H1 (cell line): ENCODE measurements around the gene C19orf25. TPM values are rescaled to one million over a fixed set of nuclear protein-coding genes. Genes with fewer than 3 reads are reported as not detected.

Experiments used
- CTCF ChIA-PET: fragments of 300-600 bp; sonication (Branson Sonifier 250); formaldehyde crosslinking; loops from one replicate; lab custom pipeline; 2021; ENCODE audit not compliant: partially characterized antibody; lab: Charles Lee
- POLR2A ChIA-PET: fragments of 300-600 bp; sonication (Branson Sonifier 250); formaldehyde crosslinking; loops from one replicate; lab custom pipeline; 2021; ENCODE audit warnings: inconsistent platforms; ENCODE audit not compliant: partially characterized antibody; lab: Charles Lee
- DNase-seq, 2 experiments: peaks; one replicate each; pipeline versions ENCODE4 v3.0.0 to v3.0.0-alpha.2; 2010 to 2022; ENCODE audit warnings: low spot score in 2 of 2, low read depth in 1 of 2, mixed read lengths in 1 of 2
- FAIRE-seq: peaks from 2 replicates; lab custom pipeline; 2011; peaks lifted over from hg19 to GRCh38; lab: Jason Lieb, UNC
- H2AFZ ChIP-seq: 2 replicates; pipeline ENCODE4 v1.8.1; 2012; ENCODE audit warnings: low read length, inconsistent platforms
- H2AK5ac ChIP-seq: 2 replicates; pipeline ENCODE4 v1.6.1; 2013; ENCODE audit warnings: low read depth, low read length
- H2BK120ac ChIP-seq: replicated peaks from 2 replicates; pipeline ENCODE3; 2013; ENCODE audit warnings: low read depth, low read length, inconsistent platforms
- H2BK12ac ChIP-seq: 2 replicates; pipeline ENCODE4 v1.6.1; 2013; ENCODE audit warnings: low read depth, low read length
- H2BK15ac ChIP-seq: 2 replicates; pipeline ENCODE4 v1.6.1; 2013; ENCODE audit warnings: low read length
- H2BK20ac ChIP-seq: 2 replicates; pipeline ENCODE4 v1.6.1; 2013; ENCODE audit warnings: low read length
- H2BK5ac ChIP-seq: 2 replicates; pipeline ENCODE4 v1.6.1; 2013; ENCODE audit warnings: low read depth, low read length
- H3K14ac ChIP-seq: 2 replicates; pipeline ENCODE4 v1.6.1; 2013; ENCODE audit warnings: inconsistent platforms; ENCODE audit not compliant: insufficient read length
- H3K18ac ChIP-seq: 2 replicates; pipeline ENCODE4 v1.6.1; 2013; ENCODE audit warnings: low read length; ENCODE audit errors: extremely low read depth
- H3K23ac ChIP-seq: 2 replicates; pipeline ENCODE4 v1.6.1; 2013; ENCODE audit warnings: inconsistent platforms; ENCODE audit not compliant: insufficient read length
- H3K23me2 ChIP-seq: 2 replicates; pipeline ENCODE4 v1.6.1; 2013; ENCODE audit warnings: low read depth, low read length
- H3K27ac ChIP-seq: 2 replicates; pipeline ENCODE4 v1.6.1; 2011; ENCODE audit warnings: low read depth, low read length, inconsistent platforms
- H3K27me3 ChIP-seq, 4 experiments: replicated peaks in 1 of 4; 1 replicate in 1 of 4; 2 replicates in 3 of 4; pipeline versions ENCODE4 v1.6.1 to v1.8.1; 2011 to 2013; ENCODE audit warnings: low read length in 3 of 4, mild to moderate bottlenecking in 3 of 4, inconsistent platforms in 2 of 4, mixed read lengths in 2 of 4, moderate library complexity in 1 of 4; ENCODE audit not compliant: control insufficient read depth in 3 of 4, insufficient read depth in 3 of 4; ENCODE audit errors: extremely low read depth in 1 of 4
- H3K36me3 ChIP-seq, 4 experiments: 2 replicates each; pipeline versions ENCODE4 v1.6.1 to v1.8.1; 2011 to 2013; ENCODE audit warnings: mild to moderate bottlenecking in 4 of 4, low read length in 3 of 4, moderate library complexity in 2 of 4, control low read depth in 1 of 4, inconsistent platforms in 1 of 4; ENCODE audit not compliant: insufficient read depth in 4 of 4, control insufficient read depth in 2 of 4
- H3K4ac ChIP-seq: replicated peaks from 2 replicates; pipeline ENCODE3; 2013; ENCODE audit warnings: low read length, low read depth, mixed read lengths, inconsistent platforms; ENCODE audit not compliant: insufficient read length
- H3K4me1 ChIP-seq, 4 experiments: replicated peaks in 1 of 4; 1 replicate in 1 of 4; 2 replicates in 3 of 4; pipeline versions ENCODE4 v1.6.1 to v1.8.1; 2011 to 2013; ENCODE audit warnings: low read length in 3 of 4, inconsistent platforms in 2 of 4, mixed read lengths in 1 of 4; ENCODE audit not compliant: insufficient read depth in 4 of 4, control insufficient read depth in 3 of 4
- H3K4me2 ChIP-seq, 2 experiments: 2 replicates each; pipeline versions ENCODE4 v1.6.1 to v1.8.1; 2011 to 2013; ENCODE audit warnings: low read depth in 2 of 2, low read length in 2 of 2, control low read depth in 1 of 2, inconsistent platforms in 1 of 2, mild to moderate bottlenecking in 1 of 2; ENCODE audit not compliant: insufficient read depth in 1 of 2
- H3K4me3 ChIP-seq, 4 experiments: fragments of 200-600, 300-600 bp in 1 of 4; sonication (generic), shearing (Covaris generic), sonication (Bioruptor Twin) in 1 of 4; 2 replicates each; pipeline versions ENCODE4 v1.5.1 to v1.8.1; 2011 to 2016; ENCODE audit warnings: low read length in 4 of 4, low read depth in 3 of 4, control low read depth in 2 of 4, inconsistent platforms in 2 of 4, mild to moderate bottlenecking in 2 of 4, mixed read lengths in 1 of 4, moderate library complexity in 1 of 4; ENCODE audit not compliant: insufficient read depth in 2 of 4; ENCODE audit errors: extremely low read depth in 1 of 4
- H3K56ac ChIP-seq: replicated peaks from 2 replicates; pipeline ENCODE3; 2013; ENCODE audit warnings: low read depth, mild to moderate bottlenecking, mixed read lengths, low read length, inconsistent platforms; ENCODE audit not compliant: insufficient read length
- H3K79me1 ChIP-seq: 2 replicates; pipeline ENCODE4 v1.6.1; 2013; ENCODE audit warnings: low read depth, low read length, control low read depth
- H3K79me2 ChIP-seq, 2 experiments: 2 replicates each; pipeline versions ENCODE4 v1.6.1 to v1.8.1; 2012 to 2013; ENCODE audit warnings: low read length in 2 of 2, mild to moderate bottlenecking in 2 of 2, inconsistent platforms in 1 of 2; ENCODE audit not compliant: insufficient read depth in 2 of 2, control insufficient read depth in 1 of 2
- H3K9ac ChIP-seq, 4 experiments: replicated peaks in 1 of 4; 1 replicate in 1 of 4; 2 replicates in 3 of 4; pipeline versions ENCODE4 v1.6.1 to v1.8.1; 2011 to 2013; ENCODE audit warnings: low read depth in 3 of 4, low read length in 3 of 4, control low read depth in 2 of 4, mild to moderate bottlenecking in 2 of 4, moderate library complexity in 2 of 4, inconsistent platforms in 1 of 4; ENCODE audit errors: extremely low read depth in 1 of 4
- H3K9me3 ChIP-seq, 2 experiments: 2 replicates each; pipeline versions ENCODE4 v1.6.1 to v1.8.1; 2012 to 2013; ENCODE audit warnings: mild to moderate bottlenecking in 2 of 2, moderate library complexity in 2 of 2, control low read depth in 1 of 2, inconsistent platforms in 1 of 2, low read depth in 1 of 2, low read length in 1 of 2, mixed read lengths in 1 of 2; ENCODE audit not compliant: insufficient read depth in 2 of 2
- H4K20me1 ChIP-seq, 2 experiments: replicated peaks in 1 of 2; 2 replicates each; pipeline versions ENCODE3 to v1.8.1; 2011 to 2013; ENCODE audit warnings: inconsistent platforms in 2 of 2, low read length in 2 of 2, mild to moderate bottlenecking in 1 of 2; ENCODE audit not compliant: insufficient read depth in 2 of 2, control insufficient read depth in 1 of 2
- H4K5ac ChIP-seq: 2 replicates; pipeline ENCODE4 v1.6.1; 2013; ENCODE audit warnings: low read length, low read depth, mixed read lengths, inconsistent platforms; ENCODE audit not compliant: insufficient read length
- H4K8ac ChIP-seq: 2 replicates; pipeline ENCODE4 v1.8.0; 2013; ENCODE audit warnings: mild to moderate bottlenecking, moderate library complexity, low read length, inconsistent platforms; ENCODE audit not compliant: insufficient read depth; ENCODE audit errors: extremely low read depth
- H4K91ac ChIP-seq: replicated peaks from 2 replicates; pipeline ENCODE3; 2013; ENCODE audit warnings: low read length, mixed read lengths, inconsistent platforms; ENCODE audit not compliant: insufficient read length
- BRCA1 ChIP-seq: IDR thresholded peaks from 2 replicates; pipeline ENCODE4 v1.6.1; 2012; ENCODE audit warnings: low read depth, low read length, improper control_type of control experiment
- CEBPB ChIP-seq: IDR thresholded peaks from 2 replicates; pipeline ENCODE4 v1.6.1; 2012; ENCODE audit warnings: low read depth, low read length
- CHD1 ChIP-seq: IDR thresholded peaks from 2 replicates; pipeline ENCODE4 v1.6.1; 2012; ENCODE audit warnings: low read depth, low read length, improper control_type of control experiment
- CHD2 ChIP-seq: IDR thresholded peaks from 2 replicates; pipeline ENCODE4 v1.6.1; 2012; ENCODE audit warnings: low read length, improper control_type of control experiment
- CTBP2 ChIP-seq: IDR thresholded peaks from 2 replicates; pipeline ENCODE4 v1.7.0; 2011; ENCODE audit warnings: borderline replicate concordance, mild to moderate bottlenecking, moderate library complexity, mixed read lengths, low read length; ENCODE audit not compliant: insufficient read depth, insufficient read length
- GABPA ChIP-seq: IDR thresholded peaks from 2 replicates; pipeline ENCODE4 v1.6.1; 2011; ENCODE audit warnings: mild to moderate bottlenecking, low read length, moderate library complexity, borderline replicate concordance; ENCODE audit not compliant: insufficient read depth
- JUND ChIP-seq: IDR thresholded peaks from 2 replicates; pipeline ENCODE4 v1.6.1; 2011; ENCODE audit warnings: mild to moderate bottlenecking, improper control_type of control experiment, low read length
- KDM4A ChIP-seq: IDR thresholded peaks from one replicate; pipeline ENCODE4 v1.7.1; 2012; ENCODE audit warnings: low read depth, mild to moderate bottlenecking, moderate library complexity, low read length, inconsistent platforms; ENCODE audit not compliant: severe bottlenecking
- RAD21 ChIP-seq, 2 experiments: IDR thresholded peaks in 1 of 2; conservative IDR thresholded peaks in 1 of 2; 2 replicates each; pipeline ENCODE4 v1.6.1; 2011; ENCODE audit warnings: low read depth in 2 of 2, low read length in 2 of 2, improper control_type of control experiment in 1 of 2, inconsistent platforms in 1 of 2, mild to moderate bottlenecking in 1 of 2, moderate library complexity in 1 of 2
- SP1 ChIP-seq: IDR thresholded peaks from 2 replicates; pipeline ENCODE4 v1.6.1; 2011; ENCODE audit warnings: low read depth, low read length
- WGBS, 2 experiments: shearing (Covaris generic) in 1 of 2; methylation state at CpG; one replicate each; pipeline versions ENCODE4 v1.1.6 to v1.1.7; 2013 to 2015; ENCODE audit warnings: low lambda C conversion rate in 2 of 2, mixed read lengths in 2 of 2, inconsistent platforms in 1 of 2, low coverage in 1 of 2, missing lambda C conversion rate in 1 of 2; ENCODE audit not compliant: insufficient replicate concordance in 2 of 2, insufficient coverage in 1 of 2, insufficient read length in 1 of 2; ENCODE audit errors: extremely low coverage in 1 of 2, missing lambda C conversion rate in 1 of 2; 5-methylcytosine and 5-hydroxymethylcytosine counted together
- polyA plus RNA-seq, 7 experiments: library from polyadenylated mRNA; depleted of rRNA in 3 of 7; stranded (reverse) in 5 of 7; unstranded in 2 of 7; fragments of >200 nt in 5 of 7; fragments of 200-250 nt in 2 of 7; gene quantifications; 1 replicate in 5 of 7; 2 replicates in 1 of 7; 4 replicates in 1 of 7; pipeline versions ENCODE4 v1.2.1 to v1.2.3, GENCODE V29; 2011 to 2013; ENCODE audit warnings: missing spikeins in 2 of 7, mixed read lengths in 2 of 7
- total RNA-seq: library from RNA; stranded (reverse); fragmentation: NEBNext Ultra II Directional; extraction: Animal tissue kit (Norgen Biotek cat#: 25700); gene quantifications from 2 replicates; pipeline ENCODE4 v1.2.1, GENCODE V29; 2021

Gene C19orf25
- total and polyA plus RNA-seq, 2 of the 8 experiments (the other 6 are each of a cell fraction or from before 2014, with no cell fraction given): 41.3 to 67.4 TPM

DNA sequence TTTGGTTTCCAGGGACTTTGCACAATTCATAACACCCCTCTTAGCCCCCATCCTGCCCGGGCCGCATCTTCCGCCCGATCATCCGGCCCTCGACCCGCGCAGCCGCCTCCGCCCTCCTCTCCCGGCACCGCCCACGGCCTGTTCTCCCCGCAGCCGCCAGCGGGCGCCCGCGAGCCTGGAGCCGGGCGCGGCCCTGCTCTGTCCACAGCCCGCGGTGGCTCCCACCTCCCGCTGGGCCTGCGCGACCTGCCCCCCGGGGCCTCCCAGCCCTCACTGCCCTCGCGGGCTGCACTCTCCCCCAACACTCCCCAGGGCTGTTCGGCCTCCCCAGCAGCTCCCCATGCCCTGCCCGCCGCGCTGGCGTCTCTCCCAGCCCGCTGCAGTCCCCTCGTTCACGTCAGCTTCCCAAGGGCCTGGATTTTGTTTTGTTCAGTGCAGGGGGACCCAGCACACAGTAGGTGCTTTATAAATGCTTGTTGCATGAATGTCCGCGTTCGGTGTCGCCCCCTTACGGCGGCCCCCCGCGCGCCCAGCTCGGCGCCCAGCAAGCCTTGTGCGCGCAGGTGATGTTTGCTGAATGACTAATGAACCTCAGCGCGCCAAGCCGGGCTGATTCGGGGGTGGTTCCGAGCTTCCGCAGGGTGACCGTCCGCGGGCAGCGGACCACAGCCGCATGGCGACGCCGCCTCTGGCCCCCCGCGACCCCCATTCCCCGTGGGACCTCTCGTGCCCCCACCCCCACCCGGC is 33.7 kb downstream of the C19orf25 start:
- Histone ChIP-seq H4K20me1 (peaks cover 19 to 20% of the 10 kb centered on the region in 2 experiments), H4K5ac (no peak overlapping the region), H3K18ac (no peak overlapping the region; the same call in 1 of the 2 replicates), H3K4ac (no peak overlapping the region), H3K9me3 (no peaks in the 10 kb centered on the region), H3K4me2 (peak overlapping the region; percentile 11 to 76), H2BK12ac (no peak overlapping the region), H3K79me1 (peaks cover 3% of the 10 kb centered on the region), H2AK5ac (no peak overlapping the region), H3K9ac (no peak overlapping the region), H2BK5ac (no peak overlapping the region; the same call in 1 of the 2 replicates), H3K4me3 (peak overlapping the region; percentile 49 to 74 (median 66)), H2AFZ (no peak overlapping the region), H2BK120ac (no peak overlapping the region), H3K4me1 (peaks cover 0 to 18% (median 7%) of the 10 kb centered on the region in 4 experiments; a peak in 5 of 7 replicates), H4K91ac (no peak overlapping the region), H3K36me3 (peaks cover 19 to 23% (median 22%) of the 10 kb centered on the region in 4 experiments), H4K8ac (peak overlapping the region; percentile 69; the same call in 1 of the 2 replicates), H2BK20ac (no peak overlapping the region), H3K79me2 (peaks cover 0 to 4% of the 10 kb centered on the region in 2 experiments; a peak in 1 of 4 replicates), H2BK15ac (peak overlapping the region; percentile 72; the same call in 1 of the 2 replicates), H3K14ac (no peak overlapping the region), H3K56ac (no peak overlapping the region), H3K23me2 (peaks cover 4% of the 10 kb centered on the region; the same call in 1 of the 2 replicates), H3K27me3 (peaks cover 26 to 41% (median 38%) of the 10 kb centered on the region in 4 experiments), H3K27ac (no peak overlapping the region), H3K23ac (no peak overlapping the region)
- ChIA-PET POLR2A (interaction anchor here (0.8 to 7.6 kb wide), 12 partner anchors 9 to 176 kb away, joined by 3 to 109 read pairs (median 5); partner anchors contain the start of genes APC2 and CIRBP), CTCF (interaction anchor here (0.7 to 5.6 kb wide), 12 partner anchors 10 to 179 kb away, joined by 3 to 54 read pairs (median 6); no protein-coding TSS in a partner anchor)
- FAIRE-seq (no peak), DNase-seq (peak in 1 of 2 experiments; percentile 95)
- WGBS, 2 experiments: 8% methylated on average over 51 of the region's 70 CpGs; no CpG with 5 or more reads in 1 of the 2 experiments
- TF ChIP-seq GABPA (peak; percentile 19; the same call in 1 of the 2 replicates), RAD21 (IDR thresholded peaks at IDR 0.05 in 1 of 2, conservative IDR thresholded peaks at IDR 0.05 in 1 of 2; ENCODE audit: low read depth in 2 of 2, low read length in 2 of 2) (peak; percentile 36 to 55; a peak in 3 of 4 replicates), CHD1 (no peak), CTBP2 (no peak), SP1 (no peak), JUND (peak; percentile 13; the same call in 1 of the 2 replicates), CEBPB (no peak), KDM4A (peak; percentile 64), CHD2 (no peak), BRCA1 (no peak)
